Hematopoietic multipotent progenitor cell (in vitro differentiated cells): ENCODE results near the gene CNPY2. TPM values are rescaled to one million over a fixed set of nuclear protein-coding genes. Genes with fewer than 3 reads are reported as not detected.
A peak's percentile ranks its signal among the peaks of the same experiment; 100 is the strongest.
"Not testable (repeated sequence)": the region's sequence is repeated elsewhere in the genome, so short reads cannot be mapped to it uniquely, and the experiment has no call there.

Source experiments
- DNase-seq, 3 donors: peaks; one replicate each; pipeline ENCODE4 v3.0.0-alpha.2; 2011 to 2015; ENCODE audit warnings: low read depth in 2 of 3, low spot score in 2 of 3
- total RNA-seq: library from RNA; depleted of rRNA; stranded (reverse); fragments of >200 nt; gene quantifications from one replicate; pipeline ENCODE4 v1.2.3, GENCODE V29; 2012

Gene CNPY2
- total RNA-seq, 1 donor: 48.2 TPM

DNA sequence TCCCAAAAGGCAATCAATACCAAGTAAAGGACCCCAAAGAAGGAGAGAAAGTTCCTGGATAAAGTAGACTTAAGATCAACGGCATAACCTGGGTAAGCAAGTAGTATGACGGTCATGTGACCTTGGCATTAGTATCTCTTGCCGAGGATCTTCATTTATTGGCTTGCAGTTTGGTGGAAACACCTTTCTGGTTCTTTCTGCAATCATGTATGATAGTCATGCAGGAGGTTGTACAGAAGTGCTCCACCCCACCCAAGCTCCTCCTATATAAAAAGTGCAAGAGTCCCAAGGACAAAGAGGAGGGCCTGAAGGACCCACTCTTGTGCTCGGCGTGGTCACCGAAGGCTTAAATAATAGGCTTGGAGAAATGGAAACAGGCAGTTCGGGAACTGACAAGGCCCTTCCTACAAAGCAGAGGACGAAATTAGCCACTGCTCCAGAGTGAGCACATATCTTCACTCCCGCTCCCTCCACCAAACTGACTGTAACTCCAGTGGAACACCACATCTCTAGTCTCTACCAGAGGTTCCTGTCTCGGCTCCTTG lies 16.4 kb downstream of the CNPY2 start:
- no peak for DNase-seq

DNA sequence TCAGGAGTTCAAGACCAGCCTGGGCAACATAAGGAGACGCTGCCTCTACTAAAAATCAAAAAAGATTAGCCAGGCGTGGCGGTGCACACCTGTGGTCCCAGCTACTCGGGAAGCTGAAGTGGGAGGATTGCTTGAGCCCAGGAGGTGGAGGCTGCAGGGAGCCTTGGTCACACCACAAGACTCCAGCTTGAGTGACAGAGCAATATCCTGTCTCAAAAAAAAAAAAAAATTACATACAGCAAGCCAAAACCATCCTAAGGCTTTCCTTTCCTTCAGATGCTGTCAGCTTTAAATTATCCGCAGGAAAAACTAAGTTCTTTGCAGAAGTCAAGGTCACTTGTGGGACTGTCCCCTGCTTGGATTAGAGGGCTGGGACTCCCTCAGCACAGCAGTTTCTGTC lies 17.0 kb downstream of the CNPY2 start:
- no peak for DNase-seq

DNA sequence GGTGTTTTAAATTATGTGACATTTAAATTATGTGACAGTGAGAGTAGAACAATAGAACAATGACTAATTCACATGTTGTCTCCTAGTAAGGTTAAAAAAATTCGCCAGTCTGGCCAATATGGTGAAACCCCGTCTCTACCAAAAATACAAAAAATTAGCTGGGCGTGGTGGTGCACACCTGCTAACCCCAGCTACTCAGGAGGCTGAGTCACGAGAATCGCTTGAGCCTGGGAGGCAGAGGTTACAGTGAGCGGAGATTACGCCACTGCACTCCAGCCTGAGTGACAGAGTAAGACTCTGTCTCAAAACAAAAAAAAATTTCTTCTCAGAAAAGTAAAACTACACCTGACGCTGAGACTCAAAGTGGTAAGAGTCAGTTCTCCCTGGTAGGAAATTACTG lies 18.4 kb downstream of the CNPY2 start:
- DNase-seq: no peak

DNA sequence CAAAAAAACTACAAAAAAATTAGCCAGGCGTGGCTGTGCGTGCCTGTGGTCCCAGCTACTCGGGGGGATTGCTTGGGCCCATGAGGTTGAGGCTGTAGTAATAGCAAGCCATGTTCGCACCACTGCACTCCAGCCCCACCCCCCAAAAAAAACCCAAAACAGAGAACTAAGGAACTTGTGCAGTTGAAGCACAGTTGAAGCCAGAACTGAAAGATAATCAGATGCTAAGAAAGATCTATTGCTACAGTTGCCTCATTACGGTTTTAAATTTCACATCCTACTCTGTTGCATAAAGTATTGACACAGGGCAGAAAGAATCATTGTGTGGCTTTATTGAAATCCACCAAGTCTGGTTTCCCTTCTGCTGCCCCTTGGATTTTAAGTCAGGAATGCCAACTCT lies 19.5 kb downstream of the CNPY2 start:
- DNase-seq: no peak

DNA sequence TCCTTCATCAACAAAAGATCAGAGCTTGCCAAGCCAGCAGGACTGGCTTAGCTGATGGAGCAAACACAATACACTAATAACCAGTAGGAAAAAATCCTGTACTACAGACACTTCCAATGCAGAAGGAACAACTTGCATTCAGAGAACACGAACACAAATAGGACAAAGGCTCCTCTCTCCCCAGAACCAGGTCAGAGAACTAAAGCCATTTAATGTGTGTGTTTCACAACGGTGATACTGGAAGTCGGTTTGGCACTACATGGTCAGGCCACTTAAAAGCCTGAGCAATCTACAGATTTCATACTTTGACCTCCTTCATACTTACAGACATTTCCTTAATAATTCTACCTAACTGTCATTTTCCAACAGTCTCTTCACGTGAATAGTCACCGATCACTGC lies 22.0 kb downstream of the CNPY2 start:
- DNase-seq: no peak

DNA sequence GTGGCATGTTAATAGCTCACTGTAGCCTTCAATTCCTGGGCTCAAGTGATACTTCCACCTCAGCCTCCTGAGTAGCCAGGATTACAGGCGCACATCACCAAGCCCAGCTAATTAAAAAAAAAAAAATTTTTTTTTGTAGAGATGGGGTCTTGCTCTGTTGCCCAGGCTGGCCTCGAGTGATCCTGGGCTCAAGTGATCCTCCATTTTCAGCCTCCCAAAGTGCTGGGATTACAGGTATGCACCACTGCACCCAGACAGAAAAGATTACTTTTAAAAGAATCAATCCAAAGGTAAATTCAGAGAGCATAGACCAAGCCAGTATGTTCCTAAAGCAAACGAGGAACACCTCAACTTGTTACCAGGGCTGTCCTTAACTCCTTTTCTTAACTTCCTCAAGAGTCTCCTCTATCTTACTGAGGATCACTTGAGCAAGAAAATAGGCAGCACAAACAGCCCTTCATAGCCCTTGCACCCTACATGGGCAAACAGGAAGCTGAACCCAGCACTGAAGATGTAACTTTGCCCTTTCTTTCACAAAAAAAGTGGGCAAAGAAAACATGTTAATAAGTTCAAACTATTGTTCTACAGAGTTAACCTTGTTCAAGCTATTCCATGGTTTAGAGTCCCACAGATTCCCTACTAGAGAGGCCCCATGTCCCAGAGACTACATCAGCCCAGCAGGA lies 26.9 kb downstream of the CNPY2 start:
- DNase-seq: no peak

DNA sequence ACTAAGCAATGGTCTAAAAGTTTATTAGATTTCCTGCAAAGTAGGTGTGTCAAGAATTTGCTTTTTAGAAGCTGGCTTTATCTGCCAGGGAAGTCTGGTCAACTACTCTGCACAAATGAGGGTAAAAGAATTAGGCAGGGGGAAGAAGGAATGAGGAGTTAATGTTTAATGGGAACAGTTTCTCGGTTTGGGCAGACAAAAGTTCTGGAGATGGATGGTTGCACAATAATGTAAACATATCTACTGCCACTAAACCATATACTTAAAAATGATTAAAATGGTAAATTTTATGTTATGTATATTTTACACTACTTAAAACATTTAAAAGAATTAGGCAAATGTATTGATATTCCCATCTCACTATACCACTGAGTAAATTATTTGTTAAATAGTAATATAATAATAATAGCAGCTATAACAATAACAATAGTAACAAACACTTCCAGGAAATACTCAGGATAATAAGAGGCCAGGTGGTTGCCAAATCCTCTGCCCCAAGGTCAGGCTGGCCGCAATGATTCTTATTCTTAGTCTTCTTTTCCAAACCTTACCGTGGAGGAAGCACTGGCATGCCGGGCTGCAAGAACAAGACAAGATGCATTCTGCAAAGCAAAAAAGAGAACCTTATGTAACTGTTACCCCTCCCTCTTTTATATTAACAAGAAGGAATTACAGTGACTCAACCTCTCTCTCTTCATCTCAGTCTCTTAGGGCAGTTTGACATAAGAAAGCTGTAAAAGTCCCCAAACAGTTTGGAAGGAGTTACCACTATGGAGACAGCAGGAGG lies 29.6 kb downstream of the CNPY2 start:
- no peak for DNase-seq

DNA sequence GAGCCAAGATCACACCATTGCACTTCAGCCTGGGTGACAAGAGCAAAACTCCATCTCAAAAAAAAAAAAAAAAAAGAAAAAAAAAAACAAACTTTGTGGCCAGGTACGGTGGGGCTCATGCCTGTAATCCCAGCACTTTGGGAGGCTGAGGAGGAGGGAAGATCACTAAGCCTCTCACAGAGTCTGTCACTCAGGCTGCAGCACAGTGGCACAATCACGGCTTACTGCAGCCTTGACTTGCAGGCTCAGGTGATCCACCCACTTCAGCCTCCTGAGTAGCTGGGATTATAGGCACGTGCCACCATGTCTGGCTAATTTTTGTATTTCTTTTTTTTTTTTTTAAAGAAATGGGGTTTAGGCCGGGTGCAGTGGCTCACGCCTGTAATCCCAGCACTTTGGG lies 31.5 kb downstream of the CNPY2 start:
- not testable (repeated sequence) for DNase-seq

DNA sequence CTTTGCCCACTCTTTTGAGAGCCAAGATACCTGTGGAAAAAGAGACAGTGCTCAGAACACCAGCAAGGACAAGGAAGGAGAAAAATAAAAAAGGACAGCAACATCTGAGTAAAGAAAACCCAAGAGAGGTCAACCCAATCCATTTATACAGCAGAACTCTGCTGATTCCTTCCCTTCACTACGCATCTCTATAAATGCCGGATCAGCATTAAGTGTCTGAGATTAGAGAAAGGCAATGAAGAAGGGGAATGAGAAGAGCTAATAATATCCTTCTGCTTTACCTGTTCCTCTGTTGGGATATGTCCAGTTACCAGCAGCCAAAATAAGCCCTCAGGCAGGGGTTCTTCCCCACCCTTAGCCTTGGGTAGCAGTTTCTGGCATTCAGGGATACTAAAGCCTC lies 33.2 kb downstream of the CNPY2 start:
- DNase-seq: no peak

DNA sequence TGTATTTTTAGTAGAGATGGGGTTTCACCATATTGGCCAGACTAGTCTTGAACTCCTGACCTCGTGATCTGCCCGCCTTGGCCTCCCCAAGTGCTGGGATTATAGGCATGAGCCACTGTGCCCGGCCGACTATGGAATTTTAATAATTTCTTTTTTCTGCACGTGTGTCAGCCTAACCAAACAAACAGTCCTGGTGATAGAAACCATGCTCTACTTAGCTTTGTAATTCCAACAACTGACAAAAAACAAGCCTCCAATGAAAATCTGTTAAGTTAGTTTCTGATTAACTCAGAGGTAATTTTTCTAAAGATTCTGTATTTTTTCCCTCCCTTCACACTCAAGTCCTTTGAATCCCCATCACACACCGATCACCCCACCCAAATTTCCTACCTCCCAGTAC lies 33.8 kb downstream of the CNPY2 start:
- no peak for DNase-seq

DNA sequence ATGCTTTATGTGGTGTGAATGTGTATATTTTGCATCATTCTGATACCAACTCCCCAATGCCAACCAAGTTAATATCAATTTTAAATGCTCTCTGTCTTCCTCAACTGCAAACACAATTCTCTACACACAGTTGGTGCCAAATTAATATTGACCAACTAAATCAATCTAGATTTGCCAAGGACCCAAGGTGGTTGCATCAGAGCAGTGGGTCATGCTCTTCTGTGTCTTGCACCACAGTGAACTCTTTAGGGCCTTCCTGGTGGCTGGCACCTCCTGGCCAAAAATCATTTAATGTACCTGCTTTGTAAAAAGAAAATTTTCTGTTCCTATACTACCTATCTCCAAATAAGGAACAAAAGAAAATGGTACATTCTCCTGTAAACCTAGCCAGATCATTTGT lies 34.9 kb downstream of the CNPY2 start:
- no peak for DNase-seq

DNA sequence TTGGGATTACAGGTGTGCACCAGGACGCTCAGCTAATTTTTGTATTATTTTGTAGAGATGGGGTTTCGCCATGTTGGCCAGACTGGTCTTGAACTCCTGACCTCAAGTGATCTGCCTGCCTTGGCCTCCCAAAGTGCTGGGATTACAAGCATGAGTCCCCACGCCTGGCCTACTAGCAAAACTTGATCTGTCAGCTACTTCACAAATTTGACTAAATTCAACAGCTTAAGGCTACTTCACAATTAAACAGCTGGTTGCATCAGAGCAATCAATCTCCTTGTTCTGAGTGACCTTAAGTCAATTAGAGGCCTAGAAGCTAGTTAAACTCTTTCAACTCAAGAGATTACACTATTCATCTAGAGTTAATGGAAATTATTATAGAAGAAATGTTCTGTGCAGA lies 36.9 kb downstream of the CNPY2 start:
- DNase-seq: no peak

DNA sequence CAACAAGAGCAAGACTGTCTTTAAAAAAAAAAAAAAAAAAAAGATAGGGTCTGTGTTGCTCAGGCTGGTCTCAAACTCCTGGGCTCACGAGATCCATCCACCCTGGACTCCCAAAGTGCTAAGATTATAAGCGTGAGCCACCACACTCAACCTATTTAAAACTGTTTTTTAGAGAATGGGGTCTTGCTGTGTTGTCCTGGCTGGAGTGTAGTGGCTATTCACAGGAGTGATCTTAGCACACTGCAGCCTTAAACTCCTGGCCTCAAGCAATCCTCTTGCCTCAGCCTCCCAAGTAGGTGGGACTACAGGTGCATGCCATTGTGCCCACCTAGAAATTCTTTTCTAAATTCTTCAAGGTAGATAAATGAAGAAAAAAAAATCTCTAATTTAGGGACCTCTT lies 41.5 kb downstream of the CNPY2 start:
- DNase-seq: no peak

DNA sequence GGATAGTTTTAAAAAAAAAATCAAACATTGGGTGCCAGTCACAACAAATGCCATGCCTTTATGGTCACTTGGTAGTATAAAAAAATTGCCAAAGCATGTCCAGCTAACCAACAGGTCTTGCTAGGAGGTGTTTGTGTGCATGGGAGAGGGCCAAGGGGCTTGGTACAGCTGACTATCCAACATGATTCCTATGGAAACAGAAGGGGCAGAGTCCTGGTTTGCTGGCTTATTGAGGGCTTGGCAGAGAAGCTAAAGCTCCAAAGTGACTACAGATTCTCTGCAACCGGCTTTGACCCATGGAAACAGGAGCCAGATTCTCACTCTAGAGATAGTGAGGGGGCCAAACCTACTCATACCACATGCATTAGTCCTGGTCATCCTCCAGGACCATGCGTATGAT lies 43.3 kb downstream of the CNPY2 start:
- not testable (repeated sequence) for DNase-seq

DNA sequence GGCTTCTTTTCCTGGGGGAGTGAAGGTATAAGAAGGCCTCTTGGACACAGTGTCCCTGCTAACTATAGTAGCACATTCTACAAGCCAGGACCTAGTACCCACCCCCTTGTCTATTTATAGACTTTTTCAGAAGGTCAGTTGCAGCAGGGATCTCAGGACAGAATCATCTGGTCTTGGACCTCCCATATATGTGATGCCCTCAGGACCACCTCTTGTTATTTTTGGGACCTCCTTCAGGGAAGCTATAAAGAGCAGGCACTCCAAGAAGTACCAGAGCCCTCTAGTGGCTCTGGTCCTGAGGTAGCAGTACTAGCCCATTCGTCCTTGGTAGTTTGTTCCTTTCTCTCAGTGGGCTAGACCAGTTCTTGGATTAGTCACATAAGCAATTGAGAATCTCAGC lies 44.8 kb downstream of the CNPY2 start:
- DNase-seq: peak in 1 of 3 donors; percentile 36

DNA sequence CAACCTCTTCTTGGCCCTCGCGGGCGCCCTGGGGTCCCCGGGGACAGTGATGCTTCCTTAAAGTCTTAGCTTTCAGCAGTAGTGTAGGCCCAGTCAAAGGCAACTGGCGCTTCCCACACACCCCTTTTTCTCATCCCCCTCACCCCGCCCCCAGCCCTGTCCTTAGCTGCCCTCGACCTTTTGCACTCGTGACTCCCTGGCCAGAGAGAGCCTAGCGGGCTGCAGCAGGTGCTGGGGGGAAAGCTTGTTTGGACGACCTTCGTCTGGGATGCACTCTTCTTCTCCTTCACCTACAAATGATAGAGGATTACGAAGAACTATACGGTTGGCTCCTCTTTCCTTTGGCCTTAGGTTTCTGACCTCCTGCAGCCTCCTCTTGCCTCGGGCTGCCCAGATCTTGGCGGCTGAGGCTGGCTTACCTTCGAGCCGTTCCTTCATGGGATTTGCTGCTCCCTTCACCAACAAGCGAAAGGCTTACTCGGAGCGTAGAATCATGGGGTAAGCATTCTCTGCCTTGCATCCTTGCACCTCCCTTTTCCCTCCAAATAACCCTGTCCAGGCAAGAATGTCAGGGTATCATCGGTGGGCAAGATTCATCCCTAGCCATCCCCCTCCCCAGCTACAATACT lies 48.2 kb downstream of the CNPY2 start:
- no peak for DNase-seq

DNA sequence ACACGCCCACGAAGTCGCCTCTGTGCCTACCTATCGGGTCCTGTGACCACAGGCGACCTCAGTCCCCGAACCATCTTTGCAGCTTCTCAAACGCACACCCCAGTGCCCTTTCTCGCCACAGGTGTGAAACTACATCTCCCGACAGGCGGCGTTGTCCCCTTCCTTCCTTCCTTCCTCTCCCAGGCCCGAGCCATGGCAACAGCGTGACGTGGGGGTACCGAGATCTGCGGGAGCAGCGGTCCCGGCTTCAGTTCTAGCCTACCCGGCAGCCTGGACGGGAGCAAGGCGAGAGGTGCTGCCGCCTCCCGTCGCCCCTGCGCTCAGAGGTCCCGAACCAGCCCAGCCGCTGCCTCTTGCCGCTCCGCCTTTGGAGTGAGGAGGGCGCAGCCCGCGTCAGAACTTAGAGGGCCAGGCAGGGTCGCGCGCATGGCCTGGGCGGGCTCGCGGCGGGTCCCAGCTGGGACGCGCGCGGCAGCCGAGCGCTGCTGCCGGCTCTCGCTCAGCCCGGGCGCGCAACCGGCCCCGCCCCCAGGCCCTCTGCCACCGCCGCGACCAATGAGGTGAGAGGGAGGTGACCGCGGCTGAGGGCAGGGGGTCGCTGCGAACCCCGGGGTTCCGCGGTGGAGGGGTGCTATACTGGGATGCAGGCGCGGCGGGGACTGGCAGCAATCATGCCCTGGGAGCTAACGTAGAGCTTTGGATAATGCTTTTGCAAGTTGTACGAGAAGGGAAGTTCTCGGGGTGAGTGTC lies 48.9 kb downstream of the CNPY2 start, which contains the start of gene COQ10A:
Gene COQ10A (plus strand): TSS at position 250 of the 750 bp plus-strand sequence. CDS start 177 bp downstream, at position 427.
- DNase-seq: peak; percentile 82 to 93 (median 89)

DNA sequence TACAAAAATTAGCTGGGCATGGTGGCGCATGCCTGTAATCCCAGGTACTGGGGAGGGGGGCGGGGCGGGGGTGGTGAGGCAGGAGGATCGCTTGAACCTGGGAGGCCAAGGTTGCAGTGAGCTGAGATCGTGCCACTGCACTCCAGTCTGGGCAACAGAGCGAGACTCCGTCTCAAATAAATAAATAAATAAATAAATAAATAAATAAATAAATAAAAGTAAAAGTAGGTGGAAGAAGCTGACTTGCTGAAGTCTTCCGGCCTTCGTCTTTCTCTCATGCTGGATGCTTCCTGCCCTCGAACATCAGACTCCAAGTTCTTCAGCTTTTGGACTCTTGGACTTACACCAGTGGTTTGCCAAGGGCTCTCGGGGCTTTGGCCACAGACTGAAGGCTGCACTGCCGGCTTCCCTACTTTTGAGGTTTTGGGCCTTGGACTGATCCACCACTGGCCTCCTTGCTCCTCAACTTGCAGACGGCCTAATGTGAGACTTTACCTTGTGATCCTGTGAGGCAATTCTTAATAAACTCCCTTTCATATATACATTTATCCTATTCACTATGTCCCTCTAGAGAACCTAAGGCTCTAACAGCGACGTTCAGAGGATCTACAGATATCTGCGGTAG lies 49.6 kb downstream of the CNPY2 start:
- not testable (repeated sequence) for DNase-seq

DNA sequence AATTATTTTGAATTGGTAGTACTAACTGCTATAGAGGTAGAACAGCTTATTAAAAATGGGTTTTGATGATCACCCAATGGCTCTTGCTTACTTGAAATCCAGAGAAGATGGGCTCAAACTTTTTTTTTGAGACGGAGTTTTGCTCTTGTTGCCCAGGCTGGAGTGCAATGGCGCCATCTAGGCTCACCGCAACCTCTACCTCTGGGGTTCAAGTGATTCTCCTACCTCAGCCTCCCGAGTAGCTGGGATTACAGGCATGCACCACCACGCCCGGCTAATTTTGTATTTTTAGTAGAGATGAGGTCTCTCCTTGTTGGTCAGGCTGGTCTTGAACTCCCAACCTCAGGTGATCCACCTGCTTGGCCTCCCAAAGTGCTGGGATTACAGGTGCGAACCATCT lies 52.8 kb downstream of the CNPY2 start:
- not testable (repeated sequence) for DNase-seq

DNA sequence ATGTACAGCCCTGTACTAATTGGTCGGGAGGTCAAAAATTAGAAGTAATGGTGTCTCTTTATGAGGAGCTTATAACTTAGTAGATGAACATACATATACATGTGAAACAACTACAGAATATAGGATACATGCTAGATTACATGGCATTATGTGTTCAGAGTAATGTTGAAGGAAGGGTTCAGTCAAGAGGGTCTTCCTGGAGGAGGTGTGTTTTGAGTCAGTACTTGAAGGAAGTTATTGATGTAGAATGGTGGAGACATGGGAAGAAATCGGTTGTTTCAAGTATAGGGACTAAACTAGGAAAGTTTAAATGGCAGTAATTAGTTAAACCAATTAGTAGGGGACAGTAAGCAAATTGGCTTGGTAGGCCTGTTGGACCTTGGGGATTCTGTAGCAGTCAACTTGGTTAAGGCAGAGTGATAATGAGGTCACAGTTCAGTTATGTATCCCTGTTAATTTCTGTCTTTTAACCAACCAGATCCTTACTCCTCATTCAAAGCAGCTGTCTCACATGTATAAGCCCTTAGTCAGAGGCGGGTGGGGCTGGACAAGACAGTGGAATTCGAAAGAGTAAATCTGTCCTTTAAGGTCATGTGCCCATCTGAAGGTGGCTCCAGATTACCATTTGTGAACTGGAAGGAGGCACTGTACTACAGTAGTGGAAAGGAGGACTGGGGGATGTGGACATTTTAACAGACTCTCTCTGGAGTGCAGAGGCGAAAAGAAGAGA lies 54.1 kb downstream of the CNPY2 start:
- no peak for DNase-seq
